Measurements from ENCODE around the gene SMIM32. TPM values are rescaled to one million over a fixed set of nuclear protein-coding genes. Genes with fewer than 3 reads are reported as not detected.

Gene SMIM32
- total and polyA plus RNA-seq, 2 of the 13 experiments (the other 11 are each of a cell fraction or from before 2014, with no cell fraction given), result 0.15 to 0.20 TPM

GRCh38 chr5:136159457-136159856 is 33.5 kb downstream of the SMIM32 start:
- Histone ChIP-seq H3K4me1 (ENCODE audit: insufficient read depth, low read length) (no peaks in the 10 kb centered on the region), H3K36me3 (replicated peaks in 1 of 2; ENCODE audit: control insufficient read depth in 1 of 2, insufficient read depth in 2 of 2, low read length in 2 of 2) (peaks cover 16 to 65% of the 10 kb centered on the region in 2 experiments), H3K9me3 (ENCODE audit: low read length) (no peaks in the 10 kb centered on the region), H4K20me1 (ENCODE audit: insufficient read depth, low read length) (no peaks in the 10 kb centered on the region), H3K9ac (ENCODE audit: insufficient read depth, low read depth, low read length) (no peak overlapping the region), H3K27me3 (ENCODE audit: control insufficient read depth in 1 of 2, insufficient read depth in 2 of 2, low read length in 2 of 2) (no peaks in the 10 kb centered on the region), H3K27ac (ENCODE audit: extremely low read length, insufficient read depth, low read length) (no peak overlapping the region), H3K79me2 (ENCODE audit: insufficient read depth, low read length) (peaks cover 31% of the 10 kb centered on the region), H3K4me2 (ENCODE audit: low read depth, low read length) (no peak overlapping the region), H2AFZ (ENCODE audit: low read length) (no peak overlapping the region), H3K4me3 (replicated peaks in 1 of 3; ENCODE audit: insufficient read depth in 1 of 3, low read depth in 2 of 3, low read length in 3 of 3) (no peak overlapping the region)
- POLR2A ChIA-PET, result no interaction called here
- intact Hi-C loops (cut with micrococcal nuclease; ENCODE audit: unreplicated experiment) (no loop called here), in situ Hi-C loops (cut with HindIII; ENCODE audit: extremely low pct_ligation_motif_present, low pct_unique_long_range_greater_than_20kb) (no loop called here)
- TF ChIP-seq RAD21 (CRISPR knock-in tag; IDR thresholded peaks at IDR 0.05), result no peak
- TF ChIP-seq PHF5A (CRISPR knock-in tag; IDR thresholded peaks at IDR 0.05; ENCODE audit: low read depth, unreplicated experiment), result no peak
- TF ChIP-seq ZNF17 (CRISPR knock-in tag; IDR thresholded peaks at IDR 0.05), result no peak
- no peak for TF ChIP-seq ZNF652 (CRISPR knock-in tag; IDR thresholded peaks at IDR 0.05; ENCODE audit: borderline replicate concordance, low read depth)
- TF ChIP-seq ZNF761 (CRISPR knock-in tag; conservative IDR thresholded peaks at IDR 0.05), result no peak
- no peak for TF ChIP-seq CCAR2 (optimal IDR thresholded peaks at IDR 0.05; ENCODE audit: low read depth, low read length)
- no peak for TF ChIP-seq KDM5B (CRISPR knock-in tag; IDR thresholded peaks at IDR 0.05; ENCODE audit: borderline replicate concordance)
- no peak for TF ChIP-seq AKNA (CRISPR knock-in tag; IDR thresholded peaks at IDR 0.05; ENCODE audit: borderline replicate concordance)
- no peak for TF ChIP-seq HHEX (CRISPR knock-in tag; IDR thresholded peaks at IDR 0.05)
- no peak for TF ChIP-seq ZNF180 (CRISPR knock-in tag; IDR thresholded peaks at IDR 0.05; ENCODE audit: borderline replicate concordance, low read depth)
- TF ChIP-seq MAF1 (CRISPR knock-in tag; IDR thresholded peaks at IDR 0.05; ENCODE audit: borderline replicate concordance), result no peak
- TF ChIP-seq ZBTB21 (CRISPR knock-in tag; IDR thresholded peaks at IDR 0.05), result no peak
- FAIRE-seq, result no peak
- no peak for ATAC-seq
- CTCF ChIA-PET (ENCODE audit: low intra/inter-chr PET ratio, low total read pairs), result no interaction called here
- DNase-seq (ENCODE audit: low spot score), result no peak
- no TSS peak for BruUV-seq (replicated peaks)
- WGBS (ENCODE audit: low lambda C conversion rate), result 90% methylated on average over 3 of the region's 3 CpGs
